GM18508 (cell line): Measurements from ENCODE around the gene NUTM2D.
"Not testable (repeated sequence)": the region's sequence is repeated elsewhere in the genome, so short reads cannot be mapped to it uniquely, and the experiment has no call there.

Experiments
- ATAC-seq: cut with Tn5 transposase; IDR thresholded peaks from one replicate; pipeline ENCODE4 v1.9.1; 2021; ENCODE audit warnings: moderate number of reproducible peaks; ENCODE audit not compliant: insufficient read depth, unreplicated experiment

NUTM2D gene, protein sequence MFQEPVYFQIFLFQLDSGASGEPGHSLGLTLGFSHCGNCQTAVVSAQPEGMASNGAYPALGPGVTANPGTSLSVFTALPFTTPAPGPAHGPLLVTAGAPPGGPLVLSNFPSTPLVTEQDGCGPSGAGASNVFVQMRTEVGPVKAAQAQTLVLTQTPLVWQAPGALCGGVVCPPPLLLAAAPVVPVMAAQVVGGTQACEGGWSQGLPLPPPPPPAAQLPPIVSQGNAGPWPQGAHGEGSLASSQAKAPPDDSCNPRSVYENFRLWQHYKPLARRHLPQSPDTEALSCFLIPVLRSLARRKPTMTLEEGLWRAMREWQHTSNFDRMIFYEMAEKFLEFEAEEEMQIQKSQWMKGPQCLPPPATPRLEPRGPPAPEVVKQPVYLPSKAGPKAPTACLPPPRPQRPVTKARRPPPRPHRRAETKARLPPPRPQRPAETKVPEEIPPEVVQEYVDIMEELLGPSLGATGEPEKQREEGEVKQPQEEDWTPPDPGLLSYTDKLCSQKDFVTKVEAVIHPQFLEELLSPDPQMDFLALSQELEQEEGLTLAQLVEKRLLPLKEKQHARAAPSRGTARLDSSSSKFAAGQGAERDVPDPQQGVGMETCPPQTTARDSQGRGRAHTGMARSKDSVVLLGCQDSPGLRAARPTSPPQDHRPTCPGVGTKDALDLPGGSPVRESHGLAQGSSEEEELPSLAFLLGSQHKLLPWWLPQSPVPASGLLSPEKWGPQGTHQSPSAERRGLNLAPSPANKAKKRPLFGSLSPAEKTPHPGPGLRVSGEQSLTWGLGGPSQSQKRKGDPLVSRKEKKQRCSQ

GRCh38 chr10:87357444-87357843 is at the start of gene NUTM2D:
TSS of gene NUTM2D (plus strand) at chr10:87357744. CDS start at chr10:87358266, 522 bp downstream.
- not testable (repeated sequence) for ATAC-seq

GRCh38 chr10:87308702-87309101 is 48.8 kb upstream of the NUTM2D start:
- ATAC-seq, result not testable (repeated sequence)

GRCh38 chr10:87309657-87310056 is 47.9 kb upstream of the NUTM2D start:
- not testable (repeated sequence) for ATAC-seq

- not testable (repeated sequence) for ATAC-seq
Observed at GRCh38 chr10:87311521-87311920, 46.0 kb upstream of the NUTM2D start.

DNA sequence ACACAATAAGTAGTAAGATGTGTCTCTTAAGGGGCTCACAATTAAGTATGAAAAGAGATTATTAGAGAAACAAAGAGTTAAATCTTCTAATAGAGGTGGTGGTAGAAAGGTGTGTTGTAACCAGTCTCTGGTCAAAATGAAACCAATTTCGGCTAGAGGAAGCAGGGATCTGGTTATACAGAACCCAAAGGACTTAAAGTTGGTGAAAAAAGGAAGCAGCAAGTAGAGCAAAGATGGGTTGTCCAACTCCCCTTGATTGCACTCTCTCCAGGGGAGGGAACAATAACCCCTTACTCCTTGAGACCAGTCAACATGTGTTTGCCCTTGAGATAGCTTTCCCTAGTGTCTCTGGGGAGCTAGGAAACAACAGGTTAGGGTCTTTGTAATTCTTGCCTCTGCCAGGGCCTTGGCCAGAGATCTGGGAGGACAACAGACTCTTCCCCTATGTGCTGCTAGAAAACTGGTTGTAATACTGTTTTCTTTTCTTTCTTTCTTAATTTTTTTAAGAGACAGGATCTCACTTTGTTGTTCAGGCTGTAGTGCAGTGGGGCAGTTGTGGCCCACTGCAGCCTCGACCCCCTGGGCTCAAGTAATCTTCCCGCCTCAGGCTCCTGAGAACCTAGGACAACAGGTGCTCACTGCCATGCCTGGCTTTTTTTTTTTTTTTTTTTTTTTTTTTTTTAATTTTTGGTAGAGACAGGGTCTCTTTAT is 43.7 kb upstream of the NUTM2D start:
- ATAC-seq, result not testable (repeated sequence)

GRCh38 chr10:87314360-87314973 is 43.1 kb upstream of the NUTM2D start:
- not testable (repeated sequence) for ATAC-seq

- ATAC-seq, result not testable (repeated sequence)
Observed at GRCh38 chr10:87321505-87321904, 36.0 kb upstream of the NUTM2D start.

GRCh38 chr10:87324559-87324958 is 33.0 kb upstream of the NUTM2D start:
- ATAC-seq, result not testable (repeated sequence)

- ATAC-seq, result not testable (repeated sequence)
Observed at GRCh38 chr10:87327958-87328357, 29.6 kb upstream of the NUTM2D start.

DNA sequence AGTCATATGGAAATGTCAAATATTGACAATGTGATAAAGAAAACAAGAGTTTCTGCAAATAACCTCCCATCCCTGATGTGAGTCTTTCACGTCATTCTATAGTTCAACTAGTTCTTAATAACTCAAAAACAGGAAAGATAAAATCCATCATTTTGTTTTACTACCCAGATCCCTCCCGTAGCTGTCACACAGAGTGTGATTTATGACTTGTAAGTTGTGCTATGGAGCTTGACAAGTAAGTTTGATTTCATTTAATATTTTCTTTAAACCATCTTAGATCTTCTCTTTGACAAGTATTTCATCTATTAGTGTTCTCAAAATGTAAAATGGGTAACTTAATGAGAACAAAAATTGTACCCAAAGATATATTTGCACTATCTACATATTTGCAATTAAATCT is 28.4 kb upstream of the NUTM2D start:
- ATAC-seq, result not testable (repeated sequence)

DNA sequence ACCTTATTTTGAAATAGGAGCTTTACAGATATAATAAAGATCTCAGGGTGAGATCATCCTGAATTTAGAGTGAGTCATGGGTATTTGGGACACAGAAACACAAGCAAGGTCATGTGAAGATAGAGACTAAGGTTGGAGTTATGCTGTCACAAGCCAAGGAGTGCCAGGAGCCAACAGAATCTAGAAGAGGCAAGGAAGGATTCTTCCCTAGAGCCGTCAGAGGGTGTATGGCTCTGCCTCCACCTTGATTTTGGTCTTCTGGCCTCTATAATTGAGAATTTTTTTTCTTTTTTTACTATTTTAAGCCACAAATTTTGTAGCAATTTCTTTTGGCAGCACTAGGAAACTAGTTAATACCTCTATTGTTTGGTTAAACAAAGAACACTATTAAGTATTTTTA is 24.9 kb upstream of the NUTM2D start:
- not testable (repeated sequence) for ATAC-seq

DNA sequence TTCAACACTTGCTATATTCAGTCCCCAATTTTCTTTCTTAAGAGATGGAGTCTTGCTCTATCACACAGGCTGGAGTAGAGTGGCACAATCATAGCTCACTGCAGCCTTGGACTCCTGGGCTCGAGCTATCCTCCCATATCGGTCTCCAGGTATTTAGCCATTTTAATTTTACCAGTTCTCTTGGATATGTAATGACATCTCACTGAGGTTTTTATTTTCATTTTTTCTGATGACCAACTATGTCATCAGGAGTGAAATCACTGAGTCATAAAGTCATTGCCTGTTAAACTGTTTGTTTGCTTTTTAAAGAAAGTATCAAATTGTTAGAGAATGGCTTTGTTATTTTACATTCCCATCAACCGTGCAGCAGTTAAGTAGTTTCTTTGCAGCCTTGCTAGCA is 17.1 kb upstream of the NUTM2D start:
- ATAC-seq, result not testable (repeated sequence)

DNA sequence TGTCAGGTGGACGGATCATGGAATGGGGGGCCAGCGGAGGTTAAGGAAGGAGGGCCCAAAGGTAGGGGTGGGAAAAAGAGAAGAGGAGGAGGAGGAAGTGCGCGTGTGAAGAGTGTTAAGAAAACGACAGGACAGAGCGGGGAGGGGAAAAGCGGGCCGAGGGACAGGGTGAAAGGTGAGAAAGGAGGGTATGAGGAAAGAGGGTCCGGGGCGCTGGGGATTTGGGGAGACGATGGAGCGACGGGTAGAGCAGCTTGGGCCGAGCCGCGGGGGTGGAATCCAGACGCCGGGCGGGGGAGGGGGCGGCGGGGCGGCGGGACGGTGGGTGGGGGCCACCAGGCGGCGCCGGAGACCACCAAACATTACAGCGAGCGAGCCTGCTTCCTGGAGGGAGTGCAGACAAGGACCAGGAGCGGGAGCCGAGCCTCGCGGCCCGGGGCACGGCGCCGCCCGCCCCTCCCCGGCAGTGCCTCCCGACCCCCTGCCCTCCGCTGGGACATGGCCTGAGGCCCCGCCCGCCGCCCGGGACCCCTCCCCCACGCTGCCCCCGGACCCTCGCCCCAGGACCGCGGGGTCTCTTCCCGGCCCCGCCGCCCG is 15.9 kb upstream of the NUTM2D start:
- not testable (repeated sequence) for ATAC-seq

DNA sequence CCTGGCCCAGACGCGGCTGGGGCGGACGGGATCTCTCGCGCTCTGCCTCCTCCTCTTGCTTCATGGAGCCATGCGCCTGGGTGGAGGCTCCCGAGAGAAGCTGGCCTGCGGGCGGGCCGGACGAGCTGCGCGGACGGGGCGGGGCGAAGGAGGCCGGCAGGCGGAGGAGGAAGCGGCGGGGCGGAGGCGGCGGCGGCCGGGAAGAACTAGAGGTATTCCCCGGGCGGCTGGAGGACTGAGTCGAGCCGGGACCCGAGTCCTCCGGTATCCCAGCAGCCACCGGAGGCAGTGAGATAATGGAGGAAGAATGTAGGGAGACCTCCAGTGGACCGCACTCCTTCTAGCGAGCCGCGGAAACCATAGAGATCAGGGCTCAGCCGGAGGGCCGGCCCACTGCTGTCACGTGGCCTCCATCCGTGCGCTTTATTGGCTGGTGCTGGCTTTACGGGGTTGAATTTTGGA is 15.3 kb upstream of the NUTM2D start:
- peak; percentile 71 for ATAC-seq

GRCh38 chr10:87342711-87343258 is 14.8 kb upstream of the NUTM2D start:
- ATAC-seq, result peak; percentile 53

DNA sequence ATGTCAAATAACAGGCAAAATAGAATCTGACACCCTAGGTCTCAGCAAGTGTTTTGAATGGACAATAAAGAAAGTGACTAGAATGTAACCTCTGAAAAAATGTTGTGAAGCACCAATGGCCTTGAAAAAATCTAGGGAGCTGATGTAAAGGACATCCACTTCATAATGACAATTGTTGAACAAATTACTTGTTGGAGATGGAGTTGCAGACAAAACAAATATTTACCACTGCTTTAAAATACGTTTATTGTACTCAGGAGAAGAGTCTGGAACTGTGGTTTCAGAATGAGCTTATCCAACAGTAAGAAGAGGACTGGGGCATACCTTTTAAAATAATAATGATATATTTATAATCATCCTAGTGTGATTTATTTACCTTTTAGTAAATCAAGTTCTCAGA is 11.8 kb upstream of the NUTM2D start:
- ATAC-seq, result not testable (repeated sequence)

GRCh38 chr10:87350161-87350560 is 7.4 kb upstream of the NUTM2D start:
- not testable (repeated sequence) for ATAC-seq

GRCh38 chr10:87352825-87353224 is 4.7 kb upstream of the NUTM2D start:
- not testable (repeated sequence) for ATAC-seq

DNA sequence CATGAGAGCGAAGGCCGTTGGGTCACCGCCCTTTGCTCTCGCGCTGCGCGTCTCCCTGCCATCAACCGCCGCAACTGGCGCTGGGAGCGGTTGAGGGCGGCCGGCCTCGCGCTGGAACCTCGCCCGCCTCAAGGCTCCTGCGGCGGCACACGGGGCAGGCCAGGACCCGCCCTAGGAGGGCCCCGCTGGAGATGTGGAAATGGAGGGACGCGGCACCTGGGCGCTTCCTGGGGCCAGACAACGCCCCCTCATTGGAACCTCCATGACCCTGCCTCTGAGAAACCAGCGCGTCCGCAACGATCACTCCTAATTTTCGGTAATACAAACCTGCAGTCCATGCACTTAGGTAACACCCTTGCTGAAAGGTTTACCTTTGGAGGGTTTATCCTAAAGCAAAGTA is 2.4 kb upstream of the NUTM2D start:
- ATAC-seq, result not testable (repeated sequence)
